Coronary artery (tissue), 2 donors: ENCODE results near the gene UBC.

ENCODE experiments used
- DNase-seq: peaks from one replicate; pipeline ENCODE4 v3.0.0-alpha.2; 2017; ENCODE audit warnings: low spot score
- H3K27ac ChIP-seq, 2 donors: fragments of 200-600 bp; sonication (generic); one replicate each; pipeline ENCODE4 v1.5.1; 2016 to 2019
- H3K4me3 ChIP-seq: fragments of 200-600 bp; sonication (generic); 2 replicates; pipeline ENCODE4 v1.5.1; 2016; ENCODE audit warnings: mild to moderate bottlenecking, moderate library complexity
- CTCF ChIP-seq: fragments of 200-600 bp; sonication (generic); IDR thresholded peaks from one replicate; pipeline ENCODE4 v1.5.1; 2019; ENCODE audit warnings: antibody characterized with exemption

Gene UBC

GRCh38 chr12:124872068-124872719 lies 42.3 kb downstream of the UBC start:
- no peak for DNase-seq
- no peak overlapping the region for H3K4me3 ChIP-seq
- H3K27ac ChIP-seq, result no peak overlapping the region
- no peak for TF ChIP-seq CTCF

GRCh38 chr12:124871297-124871696 lies 43.2 kb downstream of the UBC start:
- TF ChIP-seq CTCF, result no peak
- Histone ChIP-seq H3K27ac (no peak overlapping the region), H3K4me3 (no peak overlapping the region)
- DNase-seq, result no peak

- Histone ChIP-seq H3K4me3 (no peak overlapping the region), H3K27ac (no peak overlapping the region)
- no peak for TF ChIP-seq CTCF
- DNase-seq, result no peak
Observed at GRCh38 chr12:124870515-124870914, 43.9 kb downstream of the UBC start.

- H3K27ac ChIP-seq, result peak overlapping the region in 1 of 2 donors; percentile 79
- DNase-seq, result no peak
- H3K4me3 ChIP-seq, result peak overlapping the region; percentile 17
- no peak for TF ChIP-seq CTCF
Observed at GRCh38 chr12:124869059-124869665, 45.3 kb downstream of the UBC start.

GRCh38 chr12:124868252-124869058 lies 46.0 kb downstream of the UBC start:
- no peak for TF ChIP-seq CTCF
- DNase-seq, result no peak
- peak overlapping the region in 1 of 2 donors; percentile 79 for H3K27ac ChIP-seq
- H3K4me3 ChIP-seq, result peak overlapping the region; percentile 17

- Histone ChIP-seq H3K27ac (no peak overlapping the region), H3K4me3 (no peak overlapping the region)
- TF ChIP-seq CTCF, result no peak
- DNase-seq, result no peak
Observed at GRCh38 chr12:124867401-124867930, 47.0 kb downstream of the UBC start.
